MCF 10A (cell line): ENCODE results near the gene NPTX2. TPM values are rescaled to one million over a fixed set of nuclear protein-coding genes. Genes with fewer than 3 reads are reported as not detected.

Source experiments
- BruUV-seq: library from RNA; stranded (reverse); fragments of 400-500 nt; replicated peaks from 2 replicates; lab custom pipeline; 2021; lab: Mats Ljungman, UMichigan
- CTCF ChIA-PET: fragments of 300-600 bp; sonication (Branson Sonifier 250); formaldehyde crosslinking; extraction: SDS; loops from one replicate; lab custom pipeline; 2021; ENCODE audit warnings: antibody characterized with exemption, inconsistent platforms; lab: Yijun Ruan, JAX
- POLR2A ChIA-PET: fragments of 300-600, 350-650 bp; sonication (Branson Sonifier 250); formaldehyde crosslinking; extraction: SDS; loops from one replicate; lab custom pipeline; 2020; ENCODE audit warnings: antibody characterized with exemption, inconsistent platforms; lab: Yijun Ruan, JAX
- DNase-seq: peaks from one replicate; pipeline ENCODE4 v3.0.0-alpha.2; 2018; ENCODE audit not compliant: unreplicated experiment
- H3K27ac Mint-ChIP-seq: one replicate; pipeline ENCODE4 v1.8.0; 2022; ENCODE audit warnings: mild to moderate bottlenecking, low read depth, mixed read lengths; ENCODE audit not compliant: unreplicated experiment
- H3K27me3 Mint-ChIP-seq: one replicate; pipeline ENCODE4 v1.8.0; 2022; ENCODE audit warnings: mixed read lengths; ENCODE audit not compliant: insufficient read depth, unreplicated experiment
- H3K36me3 Mint-ChIP-seq: one replicate; pipeline ENCODE4 v1.8.0; 2022; ENCODE audit warnings: mild to moderate bottlenecking, moderate library complexity, mixed read lengths; ENCODE audit not compliant: insufficient read depth, unreplicated experiment
- H3K4me1 Mint-ChIP-seq: one replicate; pipeline ENCODE4 v1.8.0; 2022; ENCODE audit warnings: mixed read lengths; ENCODE audit not compliant: insufficient read depth, unreplicated experiment
- H3K4me3 Mint-ChIP-seq: one replicate; pipeline ENCODE4 v1.8.0; 2022; ENCODE audit warnings: mild to moderate bottlenecking, moderate library complexity, mixed read lengths; ENCODE audit not compliant: unreplicated experiment
- H3K9me3 Mint-ChIP-seq: one replicate; pipeline ENCODE4 v1.8.0; 2022; ENCODE audit warnings: mixed read lengths; ENCODE audit not compliant: unreplicated experiment
- CTCF ChIP-seq: fragments of 200-600 bp; IDR thresholded peaks from one replicate; pipeline ENCODE4 v1.8.0; 2022; ENCODE audit warnings: antibody characterized with exemption, mild to moderate bottlenecking; ENCODE audit not compliant: unreplicated experiment
- intact Hi-C: fragments of 100-400 bp; cut with micrococcal nuclease; formaldehyde crosslinking; loops from 2 replicates; pipeline ENCODE4 v1.14.1; 2022
- total RNA-seq: library from RNA; stranded (reverse); gene quantifications from 2 replicates; pipeline ENCODE4 v1.2.3, GENCODE V29; 2022

NPTX2 gene
- total RNA-seq, 1 experiment from 2014 or later: not detected

DNA sequence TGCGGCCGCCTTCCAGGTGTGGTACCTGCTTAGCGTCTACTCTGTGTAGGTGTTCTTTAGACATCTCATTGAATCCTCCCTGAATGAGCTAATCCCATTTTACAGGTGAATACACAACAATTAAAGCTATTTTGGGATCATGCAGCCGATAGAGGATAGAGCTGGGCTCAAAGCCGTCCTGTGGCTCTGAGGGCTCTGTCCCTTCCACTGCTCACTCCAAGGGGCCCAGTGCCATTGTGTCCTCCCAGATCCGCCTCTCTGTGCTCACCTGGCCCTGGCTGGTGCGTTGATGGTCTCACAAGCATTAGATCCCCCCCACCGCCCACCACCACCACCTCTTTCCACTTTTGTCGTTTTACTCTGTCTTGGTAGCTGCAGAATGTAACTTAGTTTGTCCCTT is 13.1 kb downstream of the NPTX2 start:
- Mint-ChIP-seq H3K9me3 (no peaks in the 10 kb centered on the region), H3K4me3 (no peak overlapping the region), H3K27me3 (peaks cover 80% of the 10 kb centered on the region), H3K27ac (no peak overlapping the region), H3K36me3 (no peaks in the 10 kb centered on the region), H3K4me1 (no peaks in the 10 kb centered on the region)
- intact Hi-C loops: no loop called here
- CTCF ChIA-PET: no interaction called here
- DNase-seq: no peak
- no peak for TF ChIP-seq CTCF
- POLR2A ChIA-PET: no interaction called here
- BruUV-seq: no TSS peak

DNA sequence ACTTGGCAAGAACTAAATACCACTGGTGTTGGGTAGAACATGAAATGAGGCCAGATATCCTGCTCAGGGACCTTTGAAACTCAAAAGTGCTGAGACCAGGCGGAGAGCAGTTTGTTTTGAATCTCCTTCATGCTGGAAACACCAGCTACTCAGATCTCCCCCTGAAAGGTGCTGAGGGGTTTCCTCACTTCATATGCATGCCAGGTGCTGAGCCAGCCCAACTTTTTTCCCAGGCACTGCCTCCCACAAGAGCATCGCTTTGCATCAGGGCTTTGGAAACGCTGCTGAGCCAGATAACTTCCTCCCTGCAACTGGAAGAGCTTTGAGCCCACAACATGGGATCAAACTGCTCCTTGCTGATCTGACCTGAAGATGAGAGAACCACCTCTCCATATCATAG is 13.7 kb downstream of the NPTX2 start:
- no peak overlapping the region for H3K4me3 Mint-ChIP-seq

DNA sequence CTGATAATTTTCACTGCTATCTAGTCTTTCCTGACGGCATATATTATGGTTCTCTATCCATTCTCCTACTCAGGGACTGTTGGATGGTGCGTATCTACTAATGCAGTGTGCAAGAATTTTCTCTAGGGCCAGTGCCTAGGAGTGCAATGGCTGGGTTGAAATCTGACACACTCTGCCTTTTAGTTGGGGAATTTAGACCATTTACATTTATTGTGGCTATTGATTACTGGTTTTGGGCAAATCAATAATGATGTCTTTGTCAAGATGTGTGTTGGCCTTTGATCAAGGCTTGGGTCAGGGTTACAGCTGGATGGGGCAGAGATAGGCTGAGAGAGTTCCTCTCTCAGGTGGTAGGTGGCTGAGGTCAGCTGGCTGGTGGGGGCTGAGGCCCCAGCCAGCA is 21.8 kb downstream of the NPTX2 start:
- no peaks in the 10 kb centered on the region for H3K4me1 Mint-ChIP-seq
- no TSS peak for BruUV-seq
- no peak for TF ChIP-seq CTCF
- no peaks in the 10 kb centered on the region for H3K36me3 Mint-ChIP-seq
- intact Hi-C loops: no loop called here
- no peak overlapping the region for H3K27ac Mint-ChIP-seq
- ChIA-PET CTCF (no interaction called here), POLR2A (no interaction called here)
- DNase-seq: no peak
- H3K27me3 Mint-ChIP-seq: peaks cover 32% of the 10 kb centered on the region
- no peak overlapping the region for H3K4me3 Mint-ChIP-seq
- H3K9me3 Mint-ChIP-seq: no peaks in the 10 kb centered on the region

More for the DNA sequence above, 13.7 kb downstream of the NPTX2 start:
- H3K9me3 Mint-ChIP-seq: no peaks in the 10 kb centered on the region
- TF ChIP-seq CTCF: no peak
- H3K27me3 Mint-ChIP-seq: peaks cover 80% of the 10 kb centered on the region
- no TSS peak for BruUV-seq
- POLR2A ChIA-PET: no interaction called here
- intact Hi-C loops: no loop called here
- no peak for DNase-seq
- no peaks in the 10 kb centered on the region for H3K36me3 Mint-ChIP-seq
- H3K4me1 Mint-ChIP-seq: no peaks in the 10 kb centered on the region
- CTCF ChIA-PET: no interaction called here
- no peak overlapping the region for H3K27ac Mint-ChIP-seq

GRCh38 chr7:98640375-98640774 is 23.3 kb downstream of the NPTX2 start:
- Mint-ChIP-seq H3K9me3 (no peaks in the 10 kb centered on the region), H3K4me1 (no peaks in the 10 kb centered on the region), H3K36me3 (no peaks in the 10 kb centered on the region), H3K27ac (no peak overlapping the region), H3K4me3 (no peak overlapping the region), H3K27me3 (peaks cover 25% of the 10 kb centered on the region)
- DNase-seq: no peak
- CTCF ChIA-PET: interaction anchor here (0.7 kb wide), 1 partner anchor 1575 kb away, joined by 4 read pairs; no protein-coding TSS in a partner anchor
- BruUV-seq: no TSS peak
- intact Hi-C loops: no loop called here
- TF ChIP-seq CTCF: no peak
- POLR2A ChIA-PET: no interaction called here
